HG03469 (cell line): Measurements from ENCODE around the gene HIGD1A.

Experiments used
- ATAC-seq: cut with Tn5 transposase; IDR thresholded peaks from one replicate; pipeline ENCODE4 v1.9.1; 2021; ENCODE audit warnings: mild to moderate bottlenecking, moderate library complexity, moderate number of reproducible peaks; ENCODE audit not compliant: unreplicated experiment

Gene HIGD1A

GRCh38 chr3:42804106-42804830 lies at the start of gene HIGD1A:
Gene HIGD1A, minus strand, starts transcription at chr3:42804490. Its CDS starts 10,237 bp downstream, at chr3:42794253.
- peak; percentile 92 for ATAC-seq

DNA sequence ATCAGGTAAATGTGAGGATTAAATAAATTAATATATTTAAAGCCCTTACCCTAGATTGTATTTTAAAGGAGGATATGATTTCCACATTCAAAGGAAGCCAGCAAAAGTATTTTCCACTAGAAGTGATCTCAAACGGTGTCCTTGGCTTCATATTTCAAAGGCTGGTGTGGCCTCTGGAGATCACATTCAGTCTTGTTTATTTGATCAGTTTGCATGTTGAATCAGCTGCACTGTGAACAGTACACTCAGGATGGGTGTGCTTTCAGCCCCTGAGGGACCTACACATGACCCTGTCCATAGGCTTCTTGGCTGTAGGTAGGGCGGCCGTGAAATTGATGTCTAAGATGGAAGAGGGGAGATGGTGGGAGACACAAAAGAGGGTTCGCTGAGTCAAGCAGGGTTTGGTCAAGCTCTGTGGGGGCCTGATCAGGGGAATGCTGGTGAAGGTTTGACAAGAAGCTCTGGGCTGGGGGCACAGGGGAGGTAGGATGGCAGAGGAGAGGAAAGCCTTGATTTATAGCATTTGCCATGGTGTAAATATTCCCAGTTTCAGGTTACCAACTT lies 49.5 kb upstream of the HIGD1A start:
- no peak for ATAC-seq

GRCh38 chr3:42853056-42853455 lies 48.8 kb upstream of the HIGD1A start:
- no peak for ATAC-seq

GRCh38 chr3:42852441-42852840 lies 48.2 kb upstream of the HIGD1A start:
- ATAC-seq: no peak

DNA sequence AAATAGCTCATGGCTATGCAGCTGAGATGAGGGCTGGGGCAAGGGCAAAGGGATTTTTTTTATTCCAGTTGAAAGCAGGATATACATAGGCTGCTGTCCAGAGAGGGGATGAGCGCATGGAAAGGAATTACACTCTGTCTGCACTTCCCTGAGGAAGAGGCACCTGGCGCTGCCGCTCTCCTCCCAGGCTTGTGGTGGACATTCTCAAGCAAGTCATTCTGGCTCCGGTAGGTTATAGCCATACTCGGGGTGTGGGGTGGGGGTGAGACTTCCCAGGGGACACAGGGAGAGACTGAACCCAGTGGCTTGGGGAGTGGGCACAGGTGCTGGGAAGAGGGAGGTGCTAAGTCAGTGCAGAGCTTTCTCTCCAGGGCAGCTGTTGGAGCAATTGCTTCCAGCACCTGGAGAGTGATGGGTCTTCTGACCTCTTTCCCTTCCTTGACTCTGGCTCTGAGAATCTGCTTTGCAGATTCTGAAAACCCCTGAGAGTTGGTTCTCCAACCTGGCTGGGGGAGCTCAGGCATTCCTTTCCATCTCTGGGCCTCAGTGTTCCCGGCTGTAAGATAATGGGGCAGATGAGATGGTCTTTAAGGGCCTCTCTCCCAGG lies 47.0 kb upstream of the HIGD1A start:
- ATAC-seq: no peak

DNA sequence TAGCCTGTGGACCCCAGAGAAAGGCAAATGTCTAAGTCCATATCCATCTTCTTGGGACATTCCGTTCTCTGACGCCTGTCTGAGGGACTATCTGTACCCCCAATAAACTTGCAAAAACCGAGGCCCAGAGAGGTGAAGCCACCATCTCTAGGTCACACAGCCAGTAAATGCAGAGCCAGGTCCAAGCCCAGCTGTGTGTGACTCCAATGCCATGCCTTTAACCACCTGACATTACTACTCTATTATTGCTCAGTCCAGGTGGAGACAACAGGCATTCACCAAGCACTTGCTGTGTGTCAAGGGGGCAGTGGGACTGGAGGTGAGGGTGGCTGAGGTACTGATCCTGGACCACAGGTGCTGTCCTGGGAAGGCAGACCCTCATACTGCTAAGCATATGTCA lies 46.0 kb upstream of the HIGD1A start:
- ATAC-seq: no peak

GRCh38 chr3:42849017-42849416 lies 44.7 kb upstream of the HIGD1A start:
- ATAC-seq: no peak

GRCh38 chr3:42847731-42848130 lies 43.4 kb upstream of the HIGD1A start:
- ATAC-seq: no peak

DNA sequence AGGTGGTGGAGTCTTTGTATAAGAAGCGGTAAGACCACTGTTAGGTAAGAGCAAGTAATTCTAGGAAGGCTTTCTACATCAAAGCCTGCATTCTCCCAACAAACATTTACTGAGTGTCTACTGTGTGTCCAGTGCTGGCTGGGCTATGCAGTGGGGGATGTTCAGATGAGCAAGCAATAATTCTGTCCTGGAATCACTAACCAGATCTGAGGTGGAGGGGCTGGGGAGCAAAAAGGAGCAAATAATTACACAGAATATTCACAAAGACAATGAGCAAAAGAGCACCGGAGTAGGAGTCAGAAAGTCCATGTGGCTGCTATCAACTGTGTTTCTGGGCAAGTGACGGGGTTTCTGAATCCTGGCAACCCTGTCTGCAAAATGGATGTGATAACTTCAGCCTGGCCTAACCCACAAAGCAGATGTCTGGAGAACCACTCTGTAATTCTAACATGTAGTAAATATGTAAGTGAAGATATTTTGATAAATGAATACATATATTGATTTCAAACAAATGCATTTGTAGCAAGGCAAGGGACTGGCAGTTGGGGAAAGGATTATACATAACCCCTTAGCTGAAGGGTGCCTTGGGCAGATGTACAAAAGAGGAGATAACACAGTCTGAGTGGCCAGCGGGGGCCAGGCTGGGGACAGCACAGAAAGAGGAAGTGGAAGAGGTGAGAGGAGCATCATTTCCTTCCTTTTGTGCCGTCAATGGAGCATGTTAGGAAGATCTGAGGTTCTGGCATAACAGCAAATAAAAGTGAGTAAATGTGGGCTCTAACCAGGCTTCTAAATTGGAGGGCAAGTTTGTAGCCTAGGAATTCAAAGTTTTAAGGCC lies 42.6 kb upstream of the HIGD1A start:
- ATAC-seq: no peak

DNA sequence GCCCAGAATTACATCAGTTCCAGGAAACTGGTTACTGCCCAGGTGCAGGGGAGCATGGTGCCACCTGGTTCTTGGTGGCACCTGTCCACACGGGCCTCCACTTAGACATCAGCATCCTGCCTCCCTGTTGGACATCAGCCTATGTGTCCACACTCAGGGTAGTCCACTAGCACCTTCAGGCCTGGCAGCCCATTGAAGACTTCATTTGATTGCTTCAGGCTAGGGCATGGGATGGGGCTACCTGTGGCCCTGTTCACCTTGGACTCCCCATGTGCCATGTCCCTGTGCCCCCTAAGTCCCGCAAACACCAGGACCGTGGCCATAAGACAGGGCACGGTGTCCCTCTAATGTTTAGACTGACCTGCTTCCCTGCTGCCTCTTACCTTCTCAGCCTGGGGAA lies 40.5 kb upstream of the HIGD1A start:
- no peak for ATAC-seq

DNA sequence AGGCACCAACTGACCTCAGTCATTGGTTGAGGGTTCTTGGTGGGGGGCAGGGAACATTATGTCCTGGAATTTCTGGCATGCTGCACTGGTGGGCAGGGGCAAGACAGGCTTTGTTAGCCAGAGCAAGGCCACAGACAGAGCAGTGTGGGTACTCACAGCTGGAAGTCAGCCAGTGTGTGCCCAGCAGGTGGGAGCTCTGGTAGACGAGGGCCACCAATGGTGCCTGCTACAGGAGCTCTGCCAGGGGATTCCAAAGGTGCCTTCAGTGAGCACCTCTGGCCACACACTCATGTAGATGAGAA lies 40.1 kb upstream of the HIGD1A start:
- no peak for ATAC-seq

DNA sequence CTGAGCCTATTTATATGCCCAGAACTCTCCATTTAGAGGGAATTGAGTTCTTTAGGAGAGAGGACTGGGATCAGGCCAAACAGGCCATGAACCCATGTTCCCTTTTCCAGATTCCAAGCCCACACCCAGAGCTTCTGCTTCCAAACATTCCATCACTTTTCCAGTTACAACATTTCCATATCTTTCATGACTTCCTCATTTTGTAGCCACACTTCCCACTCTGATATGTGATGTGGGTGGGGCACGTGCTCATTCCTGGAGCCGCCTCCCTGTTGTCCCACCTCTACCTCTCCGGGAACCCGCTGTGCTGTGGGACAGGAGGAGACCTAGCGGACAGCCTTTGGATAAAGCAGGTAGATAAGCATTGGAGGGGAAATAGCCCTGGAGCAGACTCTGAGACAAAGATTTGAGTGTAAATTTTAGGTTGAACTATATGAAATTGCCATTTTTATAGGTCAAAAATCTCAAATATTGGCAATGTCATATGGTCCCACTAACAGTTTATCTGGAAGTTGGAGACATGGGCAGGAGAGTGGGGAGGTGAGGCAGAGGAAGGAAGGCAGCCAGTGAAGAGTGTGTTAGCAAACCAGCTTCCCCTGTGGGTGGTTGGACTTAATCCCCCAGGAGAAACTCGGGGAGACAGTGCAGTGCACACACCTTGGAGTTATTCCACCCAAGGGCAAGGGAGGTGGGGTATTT lies 39.6 kb upstream of the HIGD1A start:
- no peak for ATAC-seq

GRCh38 chr3:42841332-42841731 lies 37.0 kb upstream of the HIGD1A start:
- ATAC-seq: no peak

DNA sequence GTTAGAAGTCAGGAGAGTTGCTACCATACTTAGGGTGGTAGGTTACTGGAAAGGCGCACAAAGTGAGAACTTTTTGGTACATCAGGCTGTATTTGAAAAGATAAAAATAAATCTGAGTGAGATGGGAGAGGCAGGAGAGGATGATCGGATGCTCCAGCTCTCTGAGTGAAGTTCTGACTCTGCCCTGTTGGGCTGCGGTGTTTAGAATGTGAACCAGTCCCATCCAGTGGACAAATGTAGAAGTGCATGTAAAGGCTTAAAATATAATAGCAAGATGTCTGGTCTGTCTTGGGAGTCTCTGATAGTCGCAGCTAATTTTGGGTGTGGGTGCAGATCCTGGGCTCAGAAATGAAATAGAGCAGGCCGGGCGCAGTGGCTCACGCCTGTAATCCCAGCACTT lies 35.3 kb upstream of the HIGD1A start:
- ATAC-seq: peak; percentile 93

DNA sequence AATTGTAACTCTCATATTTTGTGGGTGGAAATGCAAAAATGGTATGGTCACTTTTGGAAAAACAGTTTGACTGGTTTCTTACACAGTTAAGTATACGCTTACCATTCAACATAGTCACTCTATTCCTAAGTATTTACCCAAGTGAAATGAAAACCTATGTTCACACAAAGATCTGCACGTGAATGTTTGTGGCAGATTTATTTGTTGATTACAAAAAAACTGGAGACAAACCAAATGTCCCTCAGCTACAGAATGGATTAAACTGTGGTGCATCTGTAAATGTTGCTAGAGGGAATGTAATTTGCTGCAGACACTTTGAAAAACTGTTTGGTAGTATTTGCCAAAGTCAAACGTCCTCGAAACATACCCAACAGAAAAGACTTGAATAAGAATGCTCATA lies 34.3 kb upstream of the HIGD1A start:
- ATAC-seq: no peak

- ATAC-seq: no peak
Observed at GRCh38 chr3:42836150-42837123, 32.1 kb upstream of the HIGD1A start.

GRCh38 chr3:42831321-42831713 lies 27.0 kb upstream of the HIGD1A start:
- peak; percentile 52 for ATAC-seq

GRCh38 chr3:42830437-42831320 lies 26.4 kb upstream of the HIGD1A start:
- ATAC-seq: no peak
